NB4 (cell line): ENCODE data around the gene CCND1.

Experiments
- DNase-seq: peaks from one replicate; pipeline ENCODE4 v3.0.0; 2010; ENCODE audit warnings: low read depth
- H3K4me3 ChIP-seq: one replicate; pipeline ENCODE4 v1.5.1; 2011; ENCODE audit warnings: mild to moderate bottlenecking, low read depth, low read length, moderate library complexity
- MAX ChIP-seq: IDR thresholded peaks from 2 replicates; pipeline ENCODE4 v1.6.1; 2011; ENCODE audit warnings: low read depth, low read length
- MYC ChIP-seq: IDR thresholded peaks from 2 replicates; pipeline ENCODE4 v1.6.1; 2011; ENCODE audit warnings: low read depth, low read length
- POLR2A ChIP-seq: IDR thresholded peaks from 2 replicates; pipeline ENCODE4 v1.6.1; 2011; ENCODE audit warnings: mild to moderate bottlenecking; ENCODE audit not compliant: insufficient read length; ENCODE audit errors: extremely low read depth
- TF ChIP-seq, protein P1 (sequence below): IDR thresholded peaks from one replicate; pipeline ENCODE4 v1.5.1; 2012; ENCODE audit warnings: low read depth, low read length

Gene CCND1

GRCh38 chr11:69640995-69641581, at the start of gene CCND1:
CCND1 (plus strand) TSS chr11:69641156; CDS start chr11:69641314, 158 bp downstream.
- peak; percentile 91 for DNase-seq
- peak within 1 kb of the TSS; percentile 71 for H3K4me3 ChIP-seq
- TF ChIP-seq MYC (0 out of 2 replicates have a peak, but pooled peaks have one; percentile 26), POLR2A (peak; percentile 98), MAX (no peak; the same call in 1 of the 2 replicates)
- TF ChIP-seq, protein P1, sequence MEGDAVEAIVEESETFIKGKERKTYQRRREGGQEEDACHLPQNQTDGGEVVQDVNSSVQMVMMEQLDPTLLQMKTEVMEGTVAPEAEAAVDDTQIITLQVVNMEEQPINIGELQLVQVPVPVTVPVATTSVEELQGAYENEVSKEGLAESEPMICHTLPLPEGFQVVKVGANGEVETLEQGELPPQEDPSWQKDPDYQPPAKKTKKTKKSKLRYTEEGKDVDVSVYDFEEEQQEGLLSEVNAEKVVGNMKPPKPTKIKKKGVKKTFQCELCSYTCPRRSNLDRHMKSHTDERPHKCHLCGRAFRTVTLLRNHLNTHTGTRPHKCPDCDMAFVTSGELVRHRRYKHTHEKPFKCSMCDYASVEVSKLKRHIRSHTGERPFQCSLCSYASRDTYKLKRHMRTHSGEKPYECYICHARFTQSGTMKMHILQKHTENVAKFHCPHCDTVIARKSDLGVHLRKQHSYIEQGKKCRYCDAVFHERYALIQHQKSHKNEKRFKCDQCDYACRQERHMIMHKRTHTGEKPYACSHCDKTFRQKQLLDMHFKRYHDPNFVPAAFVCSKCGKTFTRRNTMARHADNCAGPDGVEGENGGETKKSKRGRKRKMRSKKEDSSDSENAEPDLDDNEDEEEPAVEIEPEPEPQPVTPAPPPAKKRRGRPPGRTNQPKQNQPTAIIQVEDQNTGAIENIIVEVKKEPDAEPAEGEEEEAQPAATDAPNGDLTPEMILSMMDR = no peak

DNA sequence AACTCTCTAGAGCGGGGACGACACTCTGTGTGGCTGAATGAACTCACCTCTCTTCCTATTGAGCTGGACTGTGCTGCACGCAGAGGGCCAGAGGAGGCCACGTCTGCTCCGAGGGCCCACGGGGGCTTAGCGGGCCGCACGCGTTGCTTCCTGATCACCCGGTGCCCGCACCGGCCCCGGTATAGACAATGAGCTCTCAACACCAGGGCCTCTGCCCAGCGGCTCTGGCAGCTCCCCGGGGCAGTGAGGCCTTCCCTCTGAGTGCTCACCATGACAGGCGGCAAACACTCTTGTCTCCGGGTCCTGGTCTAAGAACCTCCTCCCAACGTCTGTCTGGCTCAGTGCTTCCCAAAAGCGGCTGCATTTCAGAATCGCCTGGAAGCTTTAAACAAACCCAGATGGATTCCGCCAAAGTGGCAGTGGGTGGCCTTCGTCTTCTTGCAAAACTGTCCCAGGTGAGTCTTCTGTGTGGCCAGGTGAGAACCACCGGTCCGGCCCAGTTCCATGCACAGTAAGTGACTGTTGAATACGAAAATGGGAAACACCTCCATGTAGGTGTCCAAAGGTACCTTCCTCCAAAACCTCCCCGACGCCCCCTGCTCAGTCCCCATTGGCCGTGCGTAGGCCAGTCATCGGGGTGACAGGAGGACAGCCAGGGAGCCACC, 47.8 kb upstream of the CCND1 start:
- DNase-seq = no peak
- no peak overlapping the region for H3K4me3 ChIP-seq
- TF ChIP-seq POLR2A (no peak), MYC (no peak), MAX (no peak)
- TF ChIP-seq, protein P1 = no peak

GRCh38 chr11:69593851-69594250, 47.1 kb upstream of the CCND1 start:
- H3K4me3 ChIP-seq = no peak overlapping the region
- TF ChIP-seq POLR2A (no peak), MAX (no peak), MYC (no peak)
- TF ChIP-seq, protein P1 = no peak
- DNase-seq = peak; percentile 21

GRCh38 chr11:69594481-69594880, 46.5 kb upstream of the CCND1 start:
- no peak overlapping the region for H3K4me3 ChIP-seq
- peak; percentile 47 for DNase-seq
- TF ChIP-seq MYC (no peak), MAX (no peak), POLR2A (no peak)
- TF ChIP-seq, protein P1 = no peak

GRCh38 chr11:69595805-69596665, 44.9 kb upstream of the CCND1 start:
- TF ChIP-seq MAX (peak; percentile 49; the same call in 1 of the 2 replicates), POLR2A (no peak), MYC (no peak)
- TF ChIP-seq, protein P1 = no peak
- DNase-seq = no peak
- no peak overlapping the region for H3K4me3 ChIP-seq
